ENCODE results near the gene FCN3.
A peak's percentile ranks its signal among the peaks of the same experiment; 100 is the strongest.

FCN3 gene

GRCh38 chr1:27335506-27336422, 38.9 kb downstream of the FCN3 start:
- DNase-seq = no peak

- DNase-seq = no peak
These were observed 40.8 kb downstream of the FCN3 start for GRCh38 chr1:27333717-27334279.

GRCh38 chr1:27332536-27333281, 41.9 kb downstream of the FCN3 start:
- no peak for DNase-seq

- no peak for DNase-seq
These were observed 42.7 kb downstream of the FCN3 start for GRCh38 chr1:27331922-27332321.

GRCh38 chr1:27331426-27331825, 43.2 kb downstream of the FCN3 start:
- DNase-seq = no peak

GRCh38 chr1:27330786-27331185, 43.8 kb downstream of the FCN3 start:
- DNase-seq = no peak

- no peak for DNase-seq
These were observed 46.7 kb downstream of the FCN3 start for GRCh38 chr1:27327964-27328363.

- DNase-seq = no peak
These were observed 49.3 kb downstream of the FCN3 start for GRCh38 chr1:27325286-27325685.

GRCh38 chr1:27322569-27323240, 51.9 kb downstream of the FCN3 start:
- DNase-seq = no peak

GRCh38 chr1:27321813-27322568, 52.6 kb downstream of the FCN3 start, which contains the start of gene TMEM222:
Gene TMEM222 (plus strand): TSS chr1:27322163. CDS start chr1:27322198, 35 bp downstream.
- DNase-seq = peak; percentile 85
